ENCODE data around the gene USP40. TPM values are rescaled to one million over a fixed set of nuclear protein-coding genes. Genes with fewer than 3 reads are reported as not detected.

Gene USP40
- total RNA-seq, 1 donor from 2014 or later, result 20.0 TPM

DNA sequence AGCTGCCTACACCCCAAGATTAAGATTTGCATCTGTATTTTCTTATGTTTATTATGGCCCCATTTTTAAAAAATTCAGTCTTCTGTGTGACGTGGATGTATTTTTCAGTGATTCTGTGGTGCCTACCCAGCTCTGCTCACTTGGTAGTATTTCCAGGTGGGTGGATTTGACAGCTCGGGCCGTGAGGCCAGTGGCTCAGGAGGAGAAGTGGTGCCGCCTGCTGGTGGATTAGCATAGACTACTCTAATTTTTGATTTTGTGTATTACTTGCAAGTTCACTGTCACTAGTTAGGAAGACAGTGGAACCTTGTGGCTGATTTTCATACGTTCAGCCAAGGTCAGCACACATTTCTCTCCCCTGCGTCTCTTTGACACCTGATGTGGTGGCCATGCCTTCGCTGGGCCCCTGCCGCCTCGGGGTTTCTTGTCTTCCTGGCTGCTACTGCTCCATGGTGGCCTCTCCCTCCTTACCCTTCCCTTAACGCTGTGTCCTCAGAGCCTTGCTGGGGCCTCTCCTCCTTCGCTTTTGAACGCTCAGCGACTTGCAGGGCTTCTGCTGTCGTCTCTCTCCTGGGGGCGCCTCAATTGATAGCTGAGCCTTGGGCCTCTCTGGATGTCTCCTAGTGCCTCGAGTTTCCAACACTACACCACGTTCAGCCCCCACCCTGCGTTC lies 122.9 kb downstream of the USP40 start:
- H3K27me3 ChIP-seq (ENCODE audit: low read depth), result no peaks in the 10 kb centered on the region
- DNase-seq, result peak; percentile 77
- peaks cover 61% of the 10 kb centered on the region for H3K36me3 ChIP-seq
- intact Hi-C loops (cut with micrococcal nuclease), result loop anchor here (2.0 kb wide), 1 partner anchor 89 kb away; the partner anchor contains the start of gene DGKD
- no peak overlapping the region for H3K27ac ChIP-seq (replicated peaks)
- peaks cover 30% of the 10 kb centered on the region for H3K4me1 ChIP-seq
- H3K9me3 ChIP-seq (replicated peaks), result no peaks in the 10 kb centered on the region
- H3K4me3 ChIP-seq, result no peak overlapping the region
- TF ChIP-seq, protein P1, sequence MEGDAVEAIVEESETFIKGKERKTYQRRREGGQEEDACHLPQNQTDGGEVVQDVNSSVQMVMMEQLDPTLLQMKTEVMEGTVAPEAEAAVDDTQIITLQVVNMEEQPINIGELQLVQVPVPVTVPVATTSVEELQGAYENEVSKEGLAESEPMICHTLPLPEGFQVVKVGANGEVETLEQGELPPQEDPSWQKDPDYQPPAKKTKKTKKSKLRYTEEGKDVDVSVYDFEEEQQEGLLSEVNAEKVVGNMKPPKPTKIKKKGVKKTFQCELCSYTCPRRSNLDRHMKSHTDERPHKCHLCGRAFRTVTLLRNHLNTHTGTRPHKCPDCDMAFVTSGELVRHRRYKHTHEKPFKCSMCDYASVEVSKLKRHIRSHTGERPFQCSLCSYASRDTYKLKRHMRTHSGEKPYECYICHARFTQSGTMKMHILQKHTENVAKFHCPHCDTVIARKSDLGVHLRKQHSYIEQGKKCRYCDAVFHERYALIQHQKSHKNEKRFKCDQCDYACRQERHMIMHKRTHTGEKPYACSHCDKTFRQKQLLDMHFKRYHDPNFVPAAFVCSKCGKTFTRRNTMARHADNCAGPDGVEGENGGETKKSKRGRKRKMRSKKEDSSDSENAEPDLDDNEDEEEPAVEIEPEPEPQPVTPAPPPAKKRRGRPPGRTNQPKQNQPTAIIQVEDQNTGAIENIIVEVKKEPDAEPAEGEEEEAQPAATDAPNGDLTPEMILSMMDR (IDR thresholded peaks at IDR 0.05; ENCODE audit: borderline replicate concordance), result peak; percentile 82

DNA sequence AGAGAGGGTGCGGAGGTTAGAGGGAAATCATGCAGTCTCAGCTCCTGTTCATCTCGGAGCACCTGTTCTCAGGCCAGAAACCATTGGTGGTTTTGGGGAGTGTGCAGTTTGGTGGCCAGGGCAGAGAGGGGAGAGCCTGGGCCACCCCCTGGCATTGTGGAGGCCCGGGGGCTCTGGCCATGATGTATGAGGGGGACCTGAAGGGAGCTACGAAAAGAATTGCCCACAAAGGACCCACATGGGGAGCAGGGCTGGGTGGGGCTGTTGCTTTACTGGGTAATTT lies 124.6 kb downstream of the USP40 start:
- TF ChIP-seq, protein P1 (IDR thresholded peaks at IDR 0.05; ENCODE audit: borderline replicate concordance), result no peak
- H3K4me1 ChIP-seq, result peaks cover 33% of the 10 kb centered on the region
- H3K27ac ChIP-seq (replicated peaks), result no peak overlapping the region

DNA sequence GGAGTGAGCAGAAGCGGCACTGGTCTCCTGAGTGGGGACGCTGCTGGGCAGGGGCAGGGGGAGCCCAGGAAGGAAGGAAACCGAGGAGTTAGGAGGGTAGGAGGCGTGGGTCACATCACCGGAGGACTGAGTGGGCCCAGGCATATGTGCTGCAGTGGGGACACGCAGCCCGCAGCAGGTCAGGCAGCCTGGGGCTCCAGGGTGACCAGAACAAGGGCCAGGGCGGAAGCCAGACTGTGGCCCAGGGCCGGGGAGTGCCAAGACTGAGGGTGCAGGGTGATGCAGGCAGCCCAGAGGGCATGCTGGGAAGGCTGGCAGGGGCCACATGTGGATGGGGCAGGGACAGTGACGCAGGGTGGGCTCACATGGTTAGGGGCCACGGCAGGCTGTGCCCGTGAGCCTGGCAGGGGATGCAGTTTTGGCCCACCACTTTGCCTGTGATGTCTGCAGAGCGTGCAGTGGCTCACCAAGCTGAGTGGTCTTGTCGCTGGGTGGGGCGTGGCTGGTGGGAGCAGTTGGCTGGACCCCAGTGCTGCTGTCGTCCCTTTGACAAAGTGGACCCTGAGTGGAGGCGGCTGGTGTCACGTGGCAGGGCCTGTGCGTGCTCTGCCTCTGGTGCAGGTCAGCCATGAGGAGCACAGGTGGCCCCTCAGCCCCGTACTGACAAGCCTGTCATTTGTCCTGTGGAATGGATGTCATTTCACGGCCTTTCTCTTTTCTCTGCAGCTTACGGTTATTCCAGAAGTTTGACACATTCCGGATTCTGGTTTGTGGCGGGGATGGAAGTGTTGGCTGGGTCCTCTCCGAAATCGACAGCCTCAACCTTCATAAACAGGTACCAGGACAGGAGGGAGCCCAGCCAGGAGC lies 125.2 kb downstream of the USP40 start:
- Histone ChIP-seq H3K27me3 (ENCODE audit: low read depth) (no peaks in the 10 kb centered on the region), H3K9me3 (replicated peaks) (no peaks in the 10 kb centered on the region), H3K36me3 (peaks cover 64% of the 10 kb centered on the region), H3K27ac (replicated peaks) (no peak overlapping the region), H3K4me1 (peaks cover 39% of the 10 kb centered on the region), H3K4me3 (no peak overlapping the region)
- TF ChIP-seq, protein P1 (IDR thresholded peaks at IDR 0.05; ENCODE audit: borderline replicate concordance), result no peak
- intact Hi-C loops (cut with micrococcal nuclease), result loop anchor here (2.0 kb wide), 1 partner anchor 87 kb away; the partner anchor contains the start of gene DGKD
- no peak for DNase-seq

More for the DNA sequence above, 124.6 kb downstream of the USP40 start:
- H3K27me3 ChIP-seq (ENCODE audit: low read depth), result no peaks in the 10 kb centered on the region
- no peak overlapping the region for H3K4me3 ChIP-seq
- intact Hi-C loops (cut with micrococcal nuclease), result loop anchor here (2.0 kb wide), 1 partner anchor 87 kb away; the partner anchor contains the start of gene DGKD
- H3K36me3 ChIP-seq, result peaks cover 64% of the 10 kb centered on the region
- no peaks in the 10 kb centered on the region for H3K9me3 ChIP-seq (replicated peaks)
- DNase-seq, result no peak

DNA sequence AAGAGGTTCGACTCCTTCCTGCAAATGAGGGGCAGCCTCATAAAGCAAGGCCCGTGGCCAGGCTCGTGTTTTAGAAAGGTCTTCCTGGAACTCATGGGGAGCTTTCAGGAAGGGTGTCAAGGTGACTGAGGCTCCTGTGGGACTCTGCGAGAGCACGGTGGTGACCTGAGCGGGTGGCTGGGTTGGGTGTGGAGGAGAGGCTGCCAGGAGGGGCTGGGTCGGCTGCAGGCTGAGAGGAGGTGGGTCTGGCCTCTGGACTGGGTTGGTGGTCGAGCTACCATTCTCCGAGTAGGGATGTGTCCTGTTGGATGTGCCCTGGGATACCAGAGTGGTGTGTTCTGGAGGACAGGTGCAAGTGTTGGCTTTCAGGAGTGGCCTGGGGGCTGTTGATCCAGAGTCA lies 125.9 kb downstream of the USP40 start:
- no peak overlapping the region for H3K27ac ChIP-seq (replicated peaks)
- peaks cover 46% of the 10 kb centered on the region for H3K4me1 ChIP-seq
- H3K36me3 ChIP-seq, result peaks cover 64% of the 10 kb centered on the region
- no peak overlapping the region for H3K4me3 ChIP-seq
- no peaks in the 10 kb centered on the region for H3K9me3 ChIP-seq (replicated peaks)
- TF ChIP-seq, protein P1 (IDR thresholded peaks at IDR 0.05; ENCODE audit: borderline replicate concordance), result no peak
- no peak for DNase-seq
- intact Hi-C loops (cut with micrococcal nuclease), result no loop called here
- no peaks in the 10 kb centered on the region for H3K27me3 ChIP-seq (ENCODE audit: low read depth)

DNA sequence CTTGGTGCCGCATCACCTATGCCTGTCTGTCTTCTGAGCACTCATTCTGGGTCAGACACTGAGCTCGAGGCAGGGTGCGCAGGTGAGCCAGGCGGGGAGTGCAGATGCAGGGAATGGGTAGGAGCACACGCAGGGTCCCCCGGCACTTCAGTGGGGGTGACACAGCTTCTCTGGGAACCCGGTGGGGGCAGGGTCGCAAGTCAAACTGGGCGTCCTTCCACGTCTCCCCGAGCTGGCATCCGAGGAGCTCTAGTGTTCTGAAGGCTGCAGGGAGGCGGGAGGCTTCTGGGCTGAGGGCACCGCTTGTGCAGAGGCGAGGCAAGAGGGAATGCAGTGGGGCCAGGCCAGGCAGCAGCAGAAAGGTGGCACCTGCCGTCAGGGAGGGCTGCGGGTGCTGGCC lies 126.3 kb downstream of the USP40 start:
- Histone ChIP-seq H3K27me3 (ENCODE audit: low read depth) (no peaks in the 10 kb centered on the region), H3K4me1 (peaks cover 50% of the 10 kb centered on the region), H3K36me3 (peaks cover 63% of the 10 kb centered on the region), H3K27ac (replicated peaks) (no peak overlapping the region), H3K9me3 (replicated peaks) (no peaks in the 10 kb centered on the region), H3K4me3 (no peak overlapping the region)
- TF ChIP-seq, protein P1 (IDR thresholded peaks at IDR 0.05; ENCODE audit: borderline replicate concordance), result no peak
- intact Hi-C loops (cut with micrococcal nuclease), result no loop called here
- no peak for DNase-seq
